ENCODE measurements around the gene TMEM238L. TPM values are rescaled to one million over a fixed set of nuclear protein-coding genes. Genes with fewer than 3 reads are reported as not detected.
"Not testable (repeated sequence)": the region's sequence is repeated elsewhere in the genome, so short reads cannot be mapped to it uniquely, and the experiment has no call there.

The TMEM238L gene
- total RNA-seq: not detected in 2 replicates

GRCh38 chr17:10803830-10804475, at the start of gene TMEM238L:
Gene TMEM238L (minus strand): TSS chr17:10804099. CDS start chr17:10803963, 136 bp downstream.
- DNase-seq (ENCODE audit: low read depth): no peak
- H3K4me3 ChIP-seq (ENCODE audit: low read depth, low read length): no peak within 1 kb of the TSS
- TF ChIP-seq, protein P1, sequence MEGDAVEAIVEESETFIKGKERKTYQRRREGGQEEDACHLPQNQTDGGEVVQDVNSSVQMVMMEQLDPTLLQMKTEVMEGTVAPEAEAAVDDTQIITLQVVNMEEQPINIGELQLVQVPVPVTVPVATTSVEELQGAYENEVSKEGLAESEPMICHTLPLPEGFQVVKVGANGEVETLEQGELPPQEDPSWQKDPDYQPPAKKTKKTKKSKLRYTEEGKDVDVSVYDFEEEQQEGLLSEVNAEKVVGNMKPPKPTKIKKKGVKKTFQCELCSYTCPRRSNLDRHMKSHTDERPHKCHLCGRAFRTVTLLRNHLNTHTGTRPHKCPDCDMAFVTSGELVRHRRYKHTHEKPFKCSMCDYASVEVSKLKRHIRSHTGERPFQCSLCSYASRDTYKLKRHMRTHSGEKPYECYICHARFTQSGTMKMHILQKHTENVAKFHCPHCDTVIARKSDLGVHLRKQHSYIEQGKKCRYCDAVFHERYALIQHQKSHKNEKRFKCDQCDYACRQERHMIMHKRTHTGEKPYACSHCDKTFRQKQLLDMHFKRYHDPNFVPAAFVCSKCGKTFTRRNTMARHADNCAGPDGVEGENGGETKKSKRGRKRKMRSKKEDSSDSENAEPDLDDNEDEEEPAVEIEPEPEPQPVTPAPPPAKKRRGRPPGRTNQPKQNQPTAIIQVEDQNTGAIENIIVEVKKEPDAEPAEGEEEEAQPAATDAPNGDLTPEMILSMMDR (IDR thresholded peaks at IDR 0.05; ENCODE audit: insufficient read depth, low read depth, low read length): no peak

DNA sequence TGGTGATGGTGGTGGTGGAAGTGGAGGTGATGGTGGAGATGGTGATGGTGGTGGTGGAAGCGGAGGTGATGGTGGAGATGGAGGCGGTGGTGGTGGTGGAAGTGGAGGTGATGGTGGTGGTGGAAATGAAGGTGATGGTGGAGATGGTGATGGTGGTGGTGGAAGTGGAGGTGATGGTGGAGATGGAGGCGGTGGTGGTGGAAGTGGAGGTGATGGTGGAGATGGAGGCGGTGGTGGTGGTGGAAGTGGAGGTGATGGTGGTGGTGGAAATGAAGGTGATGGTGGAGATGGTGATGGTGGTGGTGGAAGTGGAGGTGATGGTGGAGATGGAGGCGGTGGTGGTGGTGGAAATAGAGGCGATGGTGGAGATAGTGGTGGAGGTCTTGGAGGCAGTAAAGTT, 42.7 kb upstream of the TMEM238L start:
- DNase-seq (ENCODE audit: low read depth): not testable (repeated sequence)

GRCh38 chr17:10845388-10845751, 41.5 kb upstream of the TMEM238L start:
- DNase-seq (ENCODE audit: low read depth): no peak
- TF ChIP-seq, protein P1 (IDR thresholded peaks at IDR 0.05; ENCODE audit: insufficient read depth, low read depth, low read length): no peak
- no peak overlapping the region for H3K4me3 ChIP-seq (ENCODE audit: low read depth, low read length)

More for the DNA sequence above, 42.7 kb upstream of the TMEM238L start:
- H3K4me3 ChIP-seq (ENCODE audit: low read depth, low read length): not testable (repeated sequence)

DNA sequence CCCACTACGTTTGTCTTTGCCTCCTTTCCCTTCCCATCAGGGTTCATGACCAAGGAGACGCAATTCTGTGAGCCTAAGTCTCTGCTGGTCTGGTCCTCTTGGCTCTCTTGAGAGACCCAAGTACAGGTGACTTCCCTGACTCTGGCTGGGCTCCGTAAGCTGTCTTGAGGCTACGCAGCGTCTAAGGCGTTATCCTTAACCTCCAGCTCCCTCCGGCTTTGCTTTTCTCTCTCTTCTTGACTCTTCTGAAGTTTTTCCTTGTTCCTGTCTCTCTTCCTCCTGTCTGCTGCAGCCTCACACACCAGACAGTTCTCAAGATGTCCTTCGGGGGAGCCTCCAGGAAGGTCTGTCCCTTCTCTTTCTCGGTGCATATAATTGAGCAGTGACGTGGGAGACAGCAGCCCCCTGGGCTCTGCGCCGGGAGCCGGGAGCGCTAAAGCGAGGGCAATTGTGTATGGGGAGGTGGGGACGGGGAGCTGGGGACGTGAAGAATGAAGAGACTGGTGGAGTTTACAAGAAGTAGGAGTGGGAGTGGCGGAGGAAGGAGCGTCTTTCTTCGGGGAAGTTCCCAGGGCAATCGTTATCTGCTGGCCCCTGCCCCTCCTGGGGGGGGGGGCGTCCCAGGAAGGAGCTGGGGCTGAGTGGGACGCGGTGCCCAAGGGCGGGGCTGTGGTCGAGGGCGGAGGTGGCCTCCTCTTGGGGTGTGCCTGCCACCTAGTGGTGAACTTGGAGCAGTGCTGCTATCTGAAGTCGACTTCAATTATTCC, 40.9 kb upstream of the TMEM238L start:
- TF ChIP-seq, protein P1 (IDR thresholded peaks at IDR 0.05; ENCODE audit: insufficient read depth, low read depth, low read length): peak; percentile 91
- peak overlapping the region; percentile 56 for H3K4me3 ChIP-seq (ENCODE audit: low read depth, low read length)
- peak; percentile 59 for DNase-seq (ENCODE audit: low read depth)

DNA sequence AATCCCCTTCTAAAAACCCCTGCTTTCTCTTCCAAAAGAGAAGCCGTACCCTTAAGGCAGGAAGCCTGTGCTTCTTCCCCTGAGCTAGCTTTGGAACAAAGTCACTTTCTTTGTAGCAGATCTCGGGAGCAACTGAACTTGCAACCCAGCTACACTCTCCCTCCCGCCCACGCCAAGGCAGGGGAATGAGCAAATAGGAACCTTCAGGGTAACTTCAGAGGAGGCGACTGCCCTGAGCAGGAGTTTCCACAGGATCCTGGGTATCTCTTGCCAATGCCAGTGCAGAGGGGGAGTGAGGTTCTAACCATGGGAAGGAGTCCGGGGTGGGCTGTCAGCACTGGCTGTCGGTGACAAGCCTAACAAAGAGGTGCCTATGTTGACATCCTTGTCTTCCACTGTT, 39.9 kb upstream of the TMEM238L start:
- TF ChIP-seq, protein P1 (IDR thresholded peaks at IDR 0.05; ENCODE audit: insufficient read depth, low read depth, low read length): no peak
- DNase-seq (ENCODE audit: low read depth): no peak
- H3K4me3 ChIP-seq (ENCODE audit: low read depth, low read length): no peak overlapping the region

GRCh38 chr17:10842658-10843057, 38.8 kb upstream of the TMEM238L start:
- TF ChIP-seq, protein P1 (IDR thresholded peaks at IDR 0.05; ENCODE audit: insufficient read depth, low read depth, low read length): no peak
- no peak overlapping the region for H3K4me3 ChIP-seq (ENCODE audit: low read depth, low read length)
- no peak for DNase-seq (ENCODE audit: low read depth)

GRCh38 chr17:10838682-10839081, 34.8 kb upstream of the TMEM238L start:
- no peak overlapping the region for H3K4me3 ChIP-seq (ENCODE audit: low read depth, low read length)
- DNase-seq (ENCODE audit: low read depth): no peak
- TF ChIP-seq, protein P1 (IDR thresholded peaks at IDR 0.05; ENCODE audit: insufficient read depth, low read depth, low read length): no peak

Data from fibroblast of villous mesenchyme (primary cell).